K562 (cell line): ENCODE data around the gene MACROD2.

ENCODE experiments used
- LEF1 ChIP-seq: fragments of 450-650 bp; IDR thresholded peaks from 2 replicates; pipeline ENCODE4 v1.6.1; 2016; ENCODE audit warnings: mild to moderate bottlenecking
- PHTF2 ChIP-seq: fragments of 250-450 bp; sonication (Bioruptor Pico); IDR thresholded peaks from 2 replicates; pipeline ENCODE4 v1.5.0; 2021; ENCODE audit warnings: mild to moderate bottlenecking
- PYGO2 ChIP-seq: fragments of 450-650 bp; IDR thresholded peaks from 2 replicates; pipeline ENCODE4 v1.6.1; 2016; ENCODE audit warnings: mild to moderate bottlenecking, missing genetic modification characterization, moderate library complexity, missing compliant biosample characterization
- STAG1 ChIP-seq: sonication (generic); formaldehyde crosslinking; IDR thresholded peaks from 2 replicates; pipeline ENCODE4 v1.5.0; 2020; ENCODE audit warnings: missing genetic modification reagents, borderline replicate concordance
- TARDBP ChIP-seq: fragments of 450-650 bp; IDR thresholded peaks from 2 replicates; pipeline ENCODE4 v1.6.1; 2016
- TOE1 ChIP-seq, 2 experiments: fragments of 450-650 bp in 1 of 2; sonication (generic) in 1 of 2; formaldehyde crosslinking in 1 of 2; IDR thresholded peaks; 2 replicates each; pipeline versions ENCODE4 v1.7.1 to v1.8.0; 2016 to 2022; ENCODE audit warnings: borderline replicate concordance in 2 of 2, mild to moderate bottlenecking in 2 of 2, antibody characterized with exemption in 1 of 2, inconsistent platforms in 1 of 2, low read depth in 1 of 2, missing genetic modification reagents in 1 of 2, moderate library complexity in 1 of 2
- ZNF23 ChIP-seq: fragments of 250-450 bp; sonication (Bioruptor Pico); IDR thresholded peaks from 2 replicates; pipeline ENCODE4 v1.4.0; 2020; ENCODE audit warnings: mild to moderate bottlenecking
- ZNF384 ChIP-seq: IDR thresholded peaks from 2 replicates; pipeline ENCODE4 v1.6.1; 2012; ENCODE audit warnings: low read depth, low read length, improper control_type of control experiment
- ZNF76 ChIP-seq: fragments of 250-450 bp; sonication (Bioruptor Pico); IDR thresholded peaks from 2 replicates; pipeline ENCODE4 v1.4.0; 2020; ENCODE audit warnings: mild to moderate bottlenecking, moderate library complexity, borderline replicate concordance
- TF ChIP-seq, protein P1 (sequence below): sonication (generic); formaldehyde crosslinking; IDR thresholded peaks from 2 replicates; pipeline ENCODE4 v1.5.0; 2020; ENCODE audit warnings: missing genetic modification reagents
- TF ChIP-seq, protein P2 (sequence below): sonication (generic); formaldehyde crosslinking; IDR thresholded peaks from 2 replicates; pipeline ENCODE4 v1.8.0; 2022; ENCODE audit warnings: missing genetic modification reagents, mild to moderate bottlenecking, borderline replicate concordance
- TF ChIP-seq, protein P3 (sequence below), 3 experiments: IDR thresholded peaks in 2 of 3; conservative IDR thresholded peaks in 1 of 3; 2 replicates each; pipeline ENCODE4 v1.5.1; 2011 to 2012; ENCODE audit warnings: low read length in 3 of 3, mild to moderate bottlenecking in 3 of 3, control low read depth in 2 of 3, improper control_type of control experiment in 1 of 3, inconsistent platforms in 1 of 3, low read depth in 1 of 3, mixed read lengths in 1 of 3, moderate library complexity in 1 of 3; ENCODE audit not compliant: insufficient read depth in 2 of 3
- TF ChIP-seq, protein P4 (sequence below): fragments of 450-650 bp; conservative IDR thresholded peaks from 2 replicates; pipeline ENCODE4 v1.6.1; 2016; ENCODE audit warnings: missing genetic modification characterization, low read depth, mild to moderate bottlenecking, control low read depth, missing compliant biosample characterization
- TF ChIP-seq, protein P5 (sequence below), 2 experiments: fragments of 450-650 bp in 1 of 2; sonication (generic) in 1 of 2; formaldehyde crosslinking in 1 of 2; IDR thresholded peaks; 2 replicates each; pipeline versions ENCODE4 v1.7.1 to v1.9.0; 2016 to 2022; ENCODE audit warnings: inconsistent platforms in 1 of 2, mild to moderate bottlenecking in 1 of 2, missing genetic modification reagents in 1 of 2

DNA sequence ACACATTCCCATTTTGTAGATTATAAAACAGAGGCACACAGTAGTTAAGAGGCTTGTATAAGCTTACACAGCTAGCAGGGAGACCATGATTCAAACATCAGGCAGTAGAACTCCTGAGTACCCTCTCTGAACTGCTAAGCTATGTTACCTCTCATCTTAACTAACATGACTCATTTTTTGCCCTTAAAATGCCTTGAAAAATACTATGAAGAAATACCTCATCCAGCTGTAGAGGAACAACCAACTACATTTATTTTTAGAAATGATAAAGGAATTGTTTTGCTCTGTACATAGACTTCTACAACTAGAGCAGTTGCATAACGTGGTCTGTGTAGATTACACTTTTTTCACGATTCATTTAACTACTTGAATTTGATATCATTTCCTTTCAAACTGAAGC is 240.0 kb downstream of the MACROD2 start:
- TF ChIP-seq, protein P1, sequence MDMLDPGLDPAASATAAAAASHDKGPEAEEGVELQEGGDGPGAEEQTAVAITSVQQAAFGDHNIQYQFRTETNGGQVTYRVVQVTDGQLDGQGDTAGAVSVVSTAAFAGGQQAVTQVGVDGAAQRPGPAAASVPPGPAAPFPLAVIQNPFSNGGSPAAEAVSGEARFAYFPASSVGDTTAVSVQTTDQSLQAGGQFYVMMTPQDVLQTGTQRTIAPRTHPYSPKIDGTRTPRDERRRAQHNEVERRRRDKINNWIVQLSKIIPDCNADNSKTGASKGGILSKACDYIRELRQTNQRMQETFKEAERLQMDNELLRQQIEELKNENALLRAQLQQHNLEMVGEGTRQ (CRISPR knock-in tag) = no peak
- TF ChIP-seq PHTF2 (CRISPR knock-in tag) (no peak), ZNF23 (CRISPR knock-in tag) (no peak), ZNF76 (CRISPR knock-in tag) (no peak), TOE1 (IDR thresholded peaks at IDR 0.05; ENCODE audit: borderline replicate concordance) (no peak), TOE1 (CRISPR knock-in tag; IDR thresholded peaks at IDR 0.05; ENCODE audit: borderline replicate concordance, low read depth) (no peak), LEF1 (no peak), ZNF384 (no peak), STAG1 (no peak), TARDBP (no peak), PYGO2 (tag) (no peak)
- TF ChIP-seq, protein P2, sequence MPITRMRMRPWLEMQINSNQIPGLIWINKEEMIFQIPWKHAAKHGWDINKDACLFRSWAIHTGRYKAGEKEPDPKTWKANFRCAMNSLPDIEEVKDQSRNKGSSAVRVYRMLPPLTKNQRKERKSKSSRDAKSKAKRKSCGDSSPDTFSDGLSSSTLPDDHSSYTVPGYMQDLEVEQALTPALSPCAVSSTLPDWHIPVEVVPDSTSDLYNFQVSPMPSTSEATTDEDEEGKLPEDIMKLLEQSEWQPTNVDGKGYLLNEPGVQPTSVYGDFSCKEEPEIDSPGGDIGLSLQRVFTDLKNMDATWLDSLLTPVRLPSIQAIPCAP (CRISPR knock-in tag) = no peak
- TF ChIP-seq, protein P3, sequence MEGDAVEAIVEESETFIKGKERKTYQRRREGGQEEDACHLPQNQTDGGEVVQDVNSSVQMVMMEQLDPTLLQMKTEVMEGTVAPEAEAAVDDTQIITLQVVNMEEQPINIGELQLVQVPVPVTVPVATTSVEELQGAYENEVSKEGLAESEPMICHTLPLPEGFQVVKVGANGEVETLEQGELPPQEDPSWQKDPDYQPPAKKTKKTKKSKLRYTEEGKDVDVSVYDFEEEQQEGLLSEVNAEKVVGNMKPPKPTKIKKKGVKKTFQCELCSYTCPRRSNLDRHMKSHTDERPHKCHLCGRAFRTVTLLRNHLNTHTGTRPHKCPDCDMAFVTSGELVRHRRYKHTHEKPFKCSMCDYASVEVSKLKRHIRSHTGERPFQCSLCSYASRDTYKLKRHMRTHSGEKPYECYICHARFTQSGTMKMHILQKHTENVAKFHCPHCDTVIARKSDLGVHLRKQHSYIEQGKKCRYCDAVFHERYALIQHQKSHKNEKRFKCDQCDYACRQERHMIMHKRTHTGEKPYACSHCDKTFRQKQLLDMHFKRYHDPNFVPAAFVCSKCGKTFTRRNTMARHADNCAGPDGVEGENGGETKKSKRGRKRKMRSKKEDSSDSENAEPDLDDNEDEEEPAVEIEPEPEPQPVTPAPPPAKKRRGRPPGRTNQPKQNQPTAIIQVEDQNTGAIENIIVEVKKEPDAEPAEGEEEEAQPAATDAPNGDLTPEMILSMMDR (IDR thresholded peaks at IDR 0.05 in 2 of 3, conservative IDR thresholded peaks at IDR 0.05 in 1 of 3; ENCODE audit: insufficient read depth in 2 of 3, low read depth in 1 of 3, low read length in 3 of 3) = no peak
- TF ChIP-seq, protein P4, sequence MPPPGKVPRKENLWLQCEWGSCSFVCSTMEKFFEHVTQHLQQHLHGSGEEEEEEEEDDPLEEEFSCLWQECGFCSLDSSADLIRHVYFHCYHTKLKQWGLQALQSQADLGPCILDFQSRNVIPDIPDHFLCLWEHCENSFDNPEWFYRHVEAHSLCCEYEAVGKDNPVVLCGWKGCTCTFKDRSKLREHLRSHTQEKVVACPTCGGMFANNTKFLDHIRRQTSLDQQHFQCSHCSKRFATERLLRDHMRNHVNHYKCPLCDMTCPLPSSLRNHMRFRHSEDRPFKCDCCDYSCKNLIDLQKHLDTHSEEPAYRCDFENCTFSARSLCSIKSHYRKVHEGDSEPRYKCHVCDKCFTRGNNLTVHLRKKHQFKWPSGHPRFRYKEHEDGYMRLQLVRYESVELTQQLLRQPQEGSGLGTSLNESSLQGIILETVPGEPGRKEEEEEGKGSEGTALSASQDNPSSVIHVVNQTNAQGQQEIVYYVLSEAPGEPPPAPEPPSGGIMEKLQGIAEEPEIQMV = no peak
- TF ChIP-seq, protein P5, sequence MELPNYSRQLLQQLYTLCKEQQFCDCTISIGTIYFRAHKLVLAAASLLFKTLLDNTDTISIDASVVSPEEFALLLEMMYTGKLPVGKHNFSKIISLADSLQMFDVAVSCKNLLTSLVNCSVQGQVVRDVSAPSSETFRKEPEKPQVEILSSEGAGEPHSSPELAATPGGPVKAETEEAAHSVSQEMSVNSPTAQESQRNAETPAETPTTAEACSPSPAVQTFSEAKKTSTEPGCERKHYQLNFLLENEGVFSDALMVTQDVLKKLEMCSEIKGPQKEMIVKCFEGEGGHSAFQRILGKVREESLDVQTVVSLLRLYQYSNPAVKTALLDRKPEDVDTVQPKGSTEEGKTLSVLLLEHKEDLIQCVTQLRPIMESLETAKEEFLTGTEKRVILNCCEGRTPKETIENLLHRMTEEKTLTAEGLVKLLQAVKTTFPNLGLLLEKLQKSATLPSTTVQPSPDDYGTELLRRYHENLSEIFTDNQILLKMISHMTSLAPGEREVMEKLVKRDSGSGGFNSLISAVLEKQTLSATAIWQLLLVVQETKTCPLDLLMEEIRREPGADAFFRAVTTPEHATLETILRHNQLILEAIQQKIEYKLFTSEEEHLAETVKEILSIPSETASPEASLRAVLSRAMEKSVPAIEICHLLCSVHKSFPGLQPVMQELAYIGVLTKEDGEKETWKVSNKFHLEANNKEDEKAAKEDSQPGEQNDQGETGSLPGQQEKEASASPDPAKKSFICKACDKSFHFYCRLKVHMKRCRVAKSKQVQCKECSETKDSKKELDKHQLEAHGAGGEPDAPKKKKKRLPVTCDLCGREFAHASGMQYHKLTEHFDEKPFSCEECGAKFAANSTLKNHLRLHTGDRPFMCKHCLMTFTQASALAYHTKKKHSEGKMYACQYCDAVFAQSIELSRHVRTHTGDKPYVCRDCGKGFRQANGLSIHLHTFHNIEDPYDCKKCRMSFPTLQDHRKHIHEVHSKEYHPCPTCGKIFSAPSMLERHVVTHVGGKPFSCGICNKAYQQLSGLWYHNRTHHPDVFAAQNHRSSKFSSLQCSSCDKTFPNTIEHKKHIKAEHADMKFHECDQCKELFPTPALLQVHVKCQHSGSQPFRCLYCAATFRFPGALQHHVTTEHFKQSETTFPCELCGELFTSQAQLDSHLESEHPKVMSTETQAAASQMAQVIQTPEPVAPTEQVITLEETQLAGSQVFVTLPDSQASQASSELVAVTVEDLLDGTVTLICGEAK (IDR thresholded peaks at IDR 0.05) = no peak
- TF ChIP-seq, protein P5 (CRISPR knock-in tag; IDR thresholded peaks at IDR 0.05) = no peak
